HEK293 (cell line): ENCODE data around the gene BRI3.

Experiments used
- CTCF ChIA-PET: fragments of 350-600 bp; formaldehyde crosslinking; extraction: SDS; loops from one replicate; lab custom pipeline; 2021; ENCODE audit warnings: antibody characterized with exemption; lab: Yijun Ruan, JAX
- POLR2A ChIA-PET: fragments of 300-600 bp; formaldehyde crosslinking; extraction: SDS; loops from one replicate; lab custom pipeline; 2020; ENCODE audit warnings: antibody characterized with exemption, inconsistent platforms; lab: Yijun Ruan, JAX
- H3K27ac ChIP-seq: fragments of 200-500 bp; sonication (Bioruptor generic); 2 replicates; pipeline ENCODE4 v1.5.1; 2014; ENCODE audit warnings: low read depth, low read length, control low read depth, inconsistent platforms; ENCODE audit errors: extremely low read depth
- H3K36me3 ChIP-seq, 2 experiments: fragments of 200-500 bp in 1 of 2; sonication (Bioruptor generic) in 1 of 2; 1 replicate in 1 of 2; 2 replicates in 1 of 2; pipeline ENCODE4 v1.5.1; 2014 to 2017; ENCODE audit warnings: inconsistent platforms in 2 of 2, low read length in 2 of 2; ENCODE audit not compliant: control insufficient read depth in 2 of 2, insufficient read depth in 1 of 2
- H3K4me1 ChIP-seq: fragments of 200-500 bp; sonication (Bioruptor generic); 2 replicates; pipeline ENCODE4 v1.5.1; 2014; ENCODE audit warnings: mild to moderate bottlenecking, low read length, inconsistent platforms; ENCODE audit not compliant: control insufficient read depth, insufficient read depth
- H3K4me3 ChIP-seq: 2 replicates; pipeline ENCODE4 v1.5.1; 2011; ENCODE audit warnings: low read depth, mild to moderate bottlenecking, control low read depth, low read length, moderate library complexity
- H3K9me3 ChIP-seq: fragments of 200-500 bp; sonication (Bioruptor generic); 2 replicates; pipeline ENCODE4 v1.5.1; 2014; ENCODE audit warnings: low read depth, low read length, inconsistent platforms; ENCODE audit not compliant: control insufficient read depth, insufficient read depth
- KLF10 ChIP-seq: fragments of 450-650 bp; IDR thresholded peaks from 2 replicates; pipeline ENCODE4 v1.5.1; 2018; ENCODE audit warnings: missing biosample characterization, mild to moderate bottlenecking, missing genetic modification characterization
- SP3 ChIP-seq: fragments of 450-650 bp; formaldehyde crosslinking; IDR thresholded peaks from 2 replicates; pipeline ENCODE4 v1.5.1; 2016; ENCODE audit warnings: missing biosample characterization, missing genetic modification characterization
- ZEB2 ChIP-seq: fragments of 450-650 bp; formaldehyde crosslinking; IDR thresholded peaks from 2 replicates; pipeline ENCODE4 v1.5.1; 2016; ENCODE audit warnings: missing biosample characterization, missing genetic modification characterization
- ZNF121 ChIP-seq: fragments of 450-650 bp; formaldehyde crosslinking; IDR thresholded peaks from 2 replicates; pipeline ENCODE4 v1.5.1; 2016; ENCODE audit warnings: missing biosample characterization, missing genetic modification characterization
- ZNF132 ChIP-seq: fragments of 450-650 bp; formaldehyde crosslinking; IDR thresholded peaks from 2 replicates; pipeline ENCODE4 v1.5.1; 2017; ENCODE audit warnings: missing biosample characterization, missing genetic modification characterization, borderline replicate concordance
- ZNF184 ChIP-seq: fragments of 450-650 bp; IDR thresholded peaks from 2 replicates; pipeline ENCODE4 v1.5.1; 2018; ENCODE audit warnings: missing biosample characterization, mild to moderate bottlenecking, missing genetic modification characterization
- ZNF223 ChIP-seq: fragments of 450-650 bp; formaldehyde crosslinking; IDR thresholded peaks from 2 replicates; pipeline ENCODE4 v1.5.1; 2016; ENCODE audit warnings: missing biosample characterization, missing genetic modification characterization
- ZNF426 ChIP-seq: fragments of 450-650 bp; formaldehyde crosslinking; IDR thresholded peaks from 2 replicates; pipeline ENCODE4 v1.5.1; 2017; ENCODE audit warnings: missing biosample characterization, missing genetic modification characterization, mild to moderate bottlenecking, inconsistent platforms, moderate library complexity
- ZNF548 ChIP-seq: fragments of 450-650 bp; formaldehyde crosslinking; IDR thresholded peaks from 2 replicates; pipeline ENCODE4 v1.5.1; 2016; ENCODE audit warnings: missing biosample characterization, missing genetic modification characterization
- ZNF707 ChIP-seq: fragments of 450-650 bp; formaldehyde crosslinking; IDR thresholded peaks from 2 replicates; pipeline ENCODE4 v1.5.1; 2016; ENCODE audit warnings: missing biosample characterization, missing genetic modification characterization
- ZSCAN23 ChIP-seq: fragments of 450-650 bp; formaldehyde crosslinking; IDR thresholded peaks from 2 replicates; pipeline ENCODE4 v1.5.1; 2016; ENCODE audit warnings: missing biosample characterization, missing genetic modification characterization
- TF ChIP-seq, protein P1 (sequence below): fragments of 450-650 bp; formaldehyde crosslinking; IDR thresholded peaks from 2 replicates; pipeline ENCODE4; 2016; ENCODE audit warnings: missing biosample characterization, missing genetic modification characterization
- TF ChIP-seq, protein P2 (sequence below): fragments of 450-650 bp; formaldehyde crosslinking; IDR thresholded peaks from 2 replicates; pipeline ENCODE4 v1.5.1; 2016; ENCODE audit warnings: missing biosample characterization, missing genetic modification characterization

BRI3 gene

DNA sequence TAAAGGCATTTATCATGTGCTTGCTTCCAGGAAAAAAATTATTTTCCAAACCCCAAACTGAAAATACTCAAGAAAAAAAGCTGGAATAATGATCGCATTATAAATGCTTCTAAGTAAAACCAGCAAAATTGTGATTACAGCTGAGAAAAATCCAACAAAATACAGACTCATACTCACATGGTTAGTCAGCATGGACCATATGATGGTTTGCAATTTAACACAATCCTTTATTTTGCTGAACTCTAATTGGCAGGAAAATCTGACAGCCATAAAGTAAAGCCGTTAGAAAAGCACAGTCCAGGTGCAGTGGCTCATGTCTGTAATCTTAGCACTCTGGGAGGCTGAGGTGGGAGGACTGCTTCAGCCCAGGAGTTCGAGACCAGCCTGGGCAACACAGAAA is 59.6 kb downstream of the BRI3 start:
- H3K36me3 ChIP-seq = peaks cover 0 to 5% of the 10 kb centered on the region in 2 experiments; a peak in 2 of 3 replicates
- no peak overlapping the region for H3K27ac ChIP-seq
- CTCF ChIA-PET = interaction anchor here (0.7 kb wide), 2 partner anchors 18 to 35 kb away, joined by 3 to 4 read pairs; no protein-coding TSS in a partner anchor
- H3K9me3 ChIP-seq = no peaks in the 10 kb centered on the region
- no peak overlapping the region for H3K4me3 ChIP-seq
- TF ChIP-seq ZNF426 (tag by site-specific recombination) = no peak
- no peak for TF ChIP-seq ZNF121 (tag by site-specific recombination)
- no peak for TF ChIP-seq ZNF223 (tag by site-specific recombination)
- no peak for TF ChIP-seq ZNF548 (tag by site-specific recombination)
- TF ChIP-seq, protein P1, sequence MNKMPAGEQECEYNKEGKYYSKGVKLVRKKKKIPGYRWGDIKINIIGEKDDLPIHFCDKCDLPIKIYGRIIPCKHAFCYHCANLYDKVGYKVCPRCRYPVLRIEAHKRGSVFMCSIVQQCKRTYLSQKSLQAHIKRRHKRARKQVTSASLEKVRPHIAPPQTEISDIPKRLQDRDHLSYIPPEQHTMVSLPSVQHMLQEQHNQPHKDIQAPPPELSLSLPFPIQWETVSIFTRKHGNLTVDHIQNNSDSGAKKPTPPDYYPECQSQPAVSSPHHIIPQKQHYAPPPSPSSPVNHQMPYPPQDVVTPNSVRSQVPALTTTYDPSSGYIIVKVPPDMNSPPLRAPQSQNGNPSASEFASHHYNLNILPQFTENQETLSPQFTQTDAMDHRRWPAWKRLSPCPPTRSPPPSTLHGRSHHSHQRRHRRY = no peak
- TF ChIP-seq ZEB2 (tag by site-specific recombination) = no peak
- no peak for TF ChIP-seq KLF10 (tag by site-specific recombination)
- no peak for TF ChIP-seq ZNF707
- TF ChIP-seq, protein P2, sequence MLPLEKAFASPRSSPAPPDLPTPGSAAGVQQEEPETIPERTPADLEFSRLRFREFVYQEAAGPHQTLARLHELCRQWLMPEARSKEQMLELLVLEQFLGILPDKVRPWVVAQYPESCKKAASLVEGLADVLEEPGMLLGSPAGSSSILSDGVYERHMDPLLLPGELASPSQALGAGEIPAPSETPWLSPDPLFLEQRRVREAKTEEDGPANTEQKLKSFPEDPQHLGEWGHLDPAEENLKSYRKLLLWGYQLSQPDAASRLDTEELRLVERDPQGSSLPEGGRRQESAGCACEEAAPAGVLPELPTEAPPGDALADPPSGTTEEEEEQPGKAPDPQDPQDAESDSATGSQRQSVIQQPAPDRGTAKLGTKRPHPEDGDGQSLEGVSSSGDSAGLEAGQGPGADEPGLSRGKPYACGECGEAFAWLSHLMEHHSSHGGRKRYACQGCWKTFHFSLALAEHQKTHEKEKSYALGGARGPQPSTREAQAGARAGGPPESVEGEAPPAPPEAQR (tag by site-specific recombination) = no peak
- TF ChIP-seq ZSCAN23 = no peak
- TF ChIP-seq ZNF132 = no peak
- no peak for TF ChIP-seq SP3 (tag by site-specific recombination)
- no peak for TF ChIP-seq ZNF184
- no peaks in the 10 kb centered on the region for H3K4me1 ChIP-seq
- POLR2A ChIA-PET = no interaction called here
